VCaP (cell line): ENCODE measurements around the gene CAB39L.

ENCODE experiments used
- H3K27ac ChIP-seq: fragments of 450-650 bp; 2 replicates; pipeline ENCODE4 v1.5.1; 2017
- TF ChIP-seq, protein P1 (sequence below): fragments of 450-650 bp; conservative IDR thresholded peaks from 2 replicates; pipeline ENCODE4 v1.5.1; 2017; ENCODE audit warnings: mild to moderate bottlenecking, moderate library complexity

The CAB39L gene

DNA sequence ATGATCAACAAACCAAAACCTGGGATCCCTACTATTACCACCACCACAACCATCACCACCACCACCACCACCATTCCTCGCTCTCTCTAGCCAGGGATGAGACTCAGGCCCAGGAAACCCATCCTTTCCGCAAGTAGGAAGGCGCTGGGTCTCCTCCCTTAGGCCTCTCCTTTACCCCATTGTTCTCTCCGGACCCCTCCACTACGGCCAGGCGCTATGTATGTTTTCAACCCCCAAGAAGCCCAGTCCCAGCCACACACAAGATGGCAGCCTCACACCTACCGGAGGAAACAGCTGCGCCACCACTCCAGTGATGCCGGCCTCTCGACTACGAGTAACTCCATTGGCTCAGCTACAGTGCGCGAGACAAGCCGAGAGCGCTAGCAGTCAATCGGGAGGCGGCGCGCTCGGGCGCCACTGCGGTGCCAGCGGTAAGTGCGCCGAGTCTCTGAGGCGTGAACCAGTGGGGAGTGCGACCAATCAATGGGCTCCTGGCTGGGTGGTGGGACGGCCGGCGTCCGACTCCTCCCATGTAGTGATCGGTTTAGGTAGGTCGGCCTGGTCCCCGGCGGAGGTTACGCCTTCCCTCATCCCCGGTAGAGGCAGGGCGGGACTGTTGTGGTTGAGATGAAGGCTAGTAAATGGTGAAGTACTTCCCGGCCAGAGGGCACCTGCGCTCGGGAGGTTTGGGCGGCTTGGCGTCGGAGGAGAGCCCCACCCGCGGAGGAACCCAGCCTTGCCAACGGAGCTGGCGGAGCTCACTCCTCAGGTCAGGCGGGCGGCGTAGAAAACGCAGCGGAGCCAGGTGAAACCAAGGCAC is at the start of gene CAB39L, which contains the start of gene SETDB2:
TSS of gene CAB39L (minus strand) at position 361 of the 820 bp plus-strand sequence. CDS start 61,154 bp downstream, outside the sequence.
TSS of gene SETDB2 (plus strand) at position 571 of the 820 bp plus-strand sequence. CDS start 7,620 bp downstream, outside the sequence.
- TF ChIP-seq, protein P1, sequence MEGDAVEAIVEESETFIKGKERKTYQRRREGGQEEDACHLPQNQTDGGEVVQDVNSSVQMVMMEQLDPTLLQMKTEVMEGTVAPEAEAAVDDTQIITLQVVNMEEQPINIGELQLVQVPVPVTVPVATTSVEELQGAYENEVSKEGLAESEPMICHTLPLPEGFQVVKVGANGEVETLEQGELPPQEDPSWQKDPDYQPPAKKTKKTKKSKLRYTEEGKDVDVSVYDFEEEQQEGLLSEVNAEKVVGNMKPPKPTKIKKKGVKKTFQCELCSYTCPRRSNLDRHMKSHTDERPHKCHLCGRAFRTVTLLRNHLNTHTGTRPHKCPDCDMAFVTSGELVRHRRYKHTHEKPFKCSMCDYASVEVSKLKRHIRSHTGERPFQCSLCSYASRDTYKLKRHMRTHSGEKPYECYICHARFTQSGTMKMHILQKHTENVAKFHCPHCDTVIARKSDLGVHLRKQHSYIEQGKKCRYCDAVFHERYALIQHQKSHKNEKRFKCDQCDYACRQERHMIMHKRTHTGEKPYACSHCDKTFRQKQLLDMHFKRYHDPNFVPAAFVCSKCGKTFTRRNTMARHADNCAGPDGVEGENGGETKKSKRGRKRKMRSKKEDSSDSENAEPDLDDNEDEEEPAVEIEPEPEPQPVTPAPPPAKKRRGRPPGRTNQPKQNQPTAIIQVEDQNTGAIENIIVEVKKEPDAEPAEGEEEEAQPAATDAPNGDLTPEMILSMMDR = peak; percentile 43
- H3K27ac ChIP-seq = peak within 1 kb of the TSS; percentile 91

DNA sequence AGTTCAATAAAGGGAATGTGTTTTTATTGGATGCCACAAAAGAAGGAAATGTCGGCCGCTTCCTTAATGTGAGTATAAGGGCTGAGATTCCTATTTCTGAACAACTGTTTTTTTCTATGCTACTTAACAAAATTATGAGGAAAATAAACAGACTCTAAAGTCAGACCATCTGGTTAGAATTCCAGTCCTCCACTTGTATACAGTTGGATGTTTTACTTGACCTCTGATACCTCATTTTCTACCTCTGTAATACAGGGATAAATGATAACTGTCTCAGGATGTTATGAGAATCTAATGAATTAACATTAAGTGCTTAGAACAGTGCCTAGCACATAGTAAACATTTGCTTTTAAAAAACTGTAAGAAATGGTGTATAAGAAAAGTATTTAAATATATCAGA is 44.7 kb upstream of the CAB39L start:
- no peak overlapping the region for H3K27ac ChIP-seq
- TF ChIP-seq, protein P1 = no peak

DNA sequence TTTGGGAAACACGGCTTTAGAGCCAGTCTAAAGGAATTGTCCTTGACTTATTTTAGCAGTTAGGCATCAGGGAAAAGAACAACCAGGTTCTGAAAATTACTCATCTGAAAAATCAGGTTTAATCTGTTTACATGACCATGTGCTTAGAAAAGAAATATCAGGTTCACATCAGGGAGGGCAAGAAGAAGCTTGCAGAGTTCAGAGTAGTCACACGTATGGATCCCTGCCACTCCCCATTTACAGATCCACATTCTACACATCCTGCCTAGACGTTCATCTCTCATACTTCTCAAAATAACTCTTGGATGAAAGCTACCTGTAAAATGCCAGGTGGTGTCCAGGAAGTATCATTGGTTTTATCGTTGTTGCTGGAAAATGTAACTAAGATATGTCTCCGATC is 37.9 kb upstream of the CAB39L start:
- no peak overlapping the region for H3K27ac ChIP-seq
- TF ChIP-seq, protein P1 = no peak

DNA sequence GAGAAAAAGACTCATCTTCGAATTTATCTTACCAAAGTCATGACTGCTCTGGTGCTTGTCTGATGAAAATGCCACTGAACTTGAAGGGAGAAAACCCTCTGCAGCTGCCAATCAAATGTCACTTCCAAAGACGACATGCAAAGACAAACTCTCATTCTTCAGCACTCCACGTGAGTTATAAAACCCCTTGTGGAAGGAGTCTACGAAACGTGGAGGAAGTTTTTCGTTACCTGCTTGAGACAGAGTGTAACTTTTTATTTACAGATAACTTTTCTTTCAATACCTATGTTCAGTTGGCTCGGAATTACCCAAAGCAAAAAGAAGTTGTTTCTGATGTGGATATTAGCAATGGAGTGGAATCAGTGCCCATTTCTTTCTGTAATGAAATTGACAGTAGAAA is 32.7 kb upstream of the CAB39L start:
- H3K27ac ChIP-seq = peak overlapping the region; percentile 24; the same call in 1 of the 2 replicates
- TF ChIP-seq, protein P1 = no peak

DNA sequence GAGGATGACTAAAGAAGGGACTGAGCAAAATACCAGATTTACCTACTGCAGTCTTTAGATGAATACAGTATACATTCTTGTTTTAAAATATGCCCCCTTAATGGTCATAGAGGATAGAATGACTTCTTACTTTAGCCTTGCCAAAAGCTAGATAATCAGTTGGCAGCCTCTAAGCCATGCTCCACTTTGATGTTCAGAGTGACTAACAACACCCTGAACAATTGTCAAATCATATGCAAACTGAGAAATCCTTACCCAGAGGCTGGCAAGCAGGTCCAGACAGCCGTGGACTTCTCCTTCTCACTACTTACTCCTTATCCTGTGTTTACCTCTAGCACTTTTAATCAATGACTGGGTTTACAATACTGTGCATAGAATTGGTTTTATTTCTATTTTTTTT is 28.3 kb upstream of the CAB39L start:
- H3K27ac ChIP-seq = no peak overlapping the region
- TF ChIP-seq, protein P1 = no peak

DNA sequence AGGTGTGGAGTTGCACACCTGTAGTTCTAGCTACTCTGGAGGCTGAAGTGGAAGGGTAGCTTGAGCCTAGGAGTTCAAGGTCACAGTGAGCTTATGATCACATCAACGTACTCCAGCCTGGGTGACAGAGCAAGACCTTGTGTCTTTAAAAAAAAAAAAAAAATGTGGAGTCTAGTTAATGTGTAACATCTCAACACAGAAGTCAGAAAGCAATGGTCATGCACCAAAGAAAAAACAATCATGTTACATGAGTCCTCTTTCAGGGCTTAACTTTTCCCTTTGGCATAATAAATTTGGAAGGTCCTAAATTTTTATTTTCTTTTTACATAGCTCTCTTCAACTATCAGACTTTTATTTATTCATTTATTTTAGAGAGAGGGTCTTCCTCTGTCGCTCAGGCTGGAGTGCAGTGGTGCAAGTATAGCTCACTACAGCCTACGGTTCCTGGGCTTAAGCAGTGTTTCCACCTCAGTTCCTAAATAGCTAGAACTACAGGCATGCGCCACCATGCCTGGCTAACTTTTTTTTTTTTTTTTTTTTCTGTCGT is 22.5 kb upstream of the CAB39L start:
- H3K27ac ChIP-seq = no peak overlapping the region
- TF ChIP-seq, protein P1 = no peak

DNA sequence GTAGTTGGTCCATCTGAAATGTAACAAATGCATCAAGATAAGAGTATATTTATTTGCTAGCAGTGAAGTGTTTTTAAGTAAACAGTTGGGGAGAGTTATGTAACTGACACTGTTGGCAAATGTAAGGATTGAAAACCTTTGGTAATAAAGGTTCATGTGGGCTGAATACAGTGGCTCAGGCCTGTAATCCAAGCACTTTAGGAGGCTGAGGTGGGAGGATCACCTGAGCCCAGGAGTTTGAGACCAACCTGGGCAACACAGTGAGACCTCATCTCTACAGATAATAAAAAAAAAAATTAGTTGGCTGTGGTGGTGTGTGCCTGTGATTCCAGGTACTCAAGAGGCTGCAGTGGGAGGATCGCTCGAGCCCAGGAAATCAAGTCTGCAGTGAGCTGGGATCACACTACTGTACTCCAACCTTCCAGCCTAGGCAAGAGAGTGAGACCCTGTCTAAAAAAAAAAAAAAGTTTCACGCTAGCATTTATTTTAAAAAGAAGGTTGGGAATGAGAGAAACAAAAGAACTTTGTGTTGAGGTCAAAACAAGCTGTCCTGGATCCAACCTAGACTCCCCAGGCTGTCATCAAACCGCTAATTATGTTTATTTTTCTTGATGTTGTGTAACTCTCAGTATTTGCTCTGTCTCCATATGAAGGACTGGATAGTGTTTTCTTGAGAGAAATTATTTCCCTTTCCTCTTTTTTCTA is 20.9 kb upstream of the CAB39L start:
- TF ChIP-seq, protein P1 = no peak
- H3K27ac ChIP-seq = no peak overlapping the region
